HL-60 (cell line): Measurements from ENCODE around the gene NDUFV3.

ENCODE experiments used
- CTCF ChIP-seq: IDR thresholded peaks from one replicate; pipeline ENCODE4 v1.5.1; 2011; ENCODE audit warnings: low read length, control low read depth, inconsistent platforms; ENCODE audit not compliant: insufficient read depth
- GABPA ChIP-seq: IDR thresholded peaks from 2 replicates; pipeline ENCODE4 v1.6.1; 2012; ENCODE audit warnings: low read depth
- POLR2AphosphoS5 ChIP-seq: IDR thresholded peaks from 2 replicates; pipeline ENCODE4 v1.6.1; 2012; ENCODE audit warnings: low read depth
- REST ChIP-seq: IDR thresholded peaks from 2 replicates; pipeline ENCODE4 v1.6.1; 2012; ENCODE audit warnings: low read depth; ENCODE audit not compliant: insufficient replicate concordance
- SPI1 ChIP-seq: IDR thresholded peaks from 2 replicates; pipeline ENCODE4 v1.6.1; 2012; ENCODE audit warnings: low read depth, mild to moderate bottlenecking, borderline replicate concordance

GRCh38 chr21:42855937-42856335, 37.2 kb upstream of the NDUFV3 start:
- TF ChIP-seq CTCF (no peak), REST (no peak), GABPA (no peak), POLR2AphosphoS5 (no peak), SPI1 (no peak)
